HG02852 (cell line): ENCODE measurements around the gene FOXC2.

ENCODE experiments used
- ATAC-seq: cut with Tn5 transposase; IDR thresholded peaks from one replicate; pipeline ENCODE4 v1.9.1; 2021; ENCODE audit warnings: mild to moderate bottlenecking, moderate library complexity; ENCODE audit not compliant: unreplicated experiment

Gene FOXC2

GRCh38 chr16:86609115-86609514 is 42.5 kb downstream of the FOXC2 start:
- no peak for ATAC-seq

- ATAC-seq = no peak
Observed at GRCh38 chr16:86609661-86610060, 43.0 kb downstream of the FOXC2 start.

- ATAC-seq = no peak
Observed at GRCh38 chr16:86610779-86611524, 44.3 kb downstream of the FOXC2 start.

- no peak for ATAC-seq
Observed at GRCh38 chr16:86611525-86611855, 44.9 kb downstream of the FOXC2 start.

- ATAC-seq = no peak
Observed at GRCh38 chr16:86611941-86612340, 45.3 kb downstream of the FOXC2 start.

GRCh38 chr16:86614699-86615098 is 48.1 kb downstream of the FOXC2 start:
- ATAC-seq = no peak

- ATAC-seq = no peak
Observed at GRCh38 chr16:86616906-86617305, 50.3 kb downstream of the FOXC2 start.

GRCh38 chr16:86618431-86619238 is 52.0 kb downstream of the FOXC2 start:
- no peak for ATAC-seq
